CD8-positive, alpha-beta memory T cell (primary cell): Measurements from ENCODE around the gene CHST11. TPM values are rescaled to one million over a fixed set of nuclear protein-coding genes. Genes with fewer than 3 reads are reported as not detected.
"Not testable (repeated sequence)": the region's sequence is repeated elsewhere in the genome, so short reads cannot be mapped to it uniquely, and the experiment has no call there.

Source experiments
- CTCF ChIA-PET: fragments of 350-600 bp; sonication (Branson Sonifier 250); formaldehyde crosslinking; loops from one replicate; lab custom pipeline; 2021; ENCODE audit warnings: antibody characterized with exemption; lab: Charles Lee
- POLR2A ChIA-PET: fragments of 350-600 bp; sonication (Branson Sonifier 250); formaldehyde crosslinking; loops from one replicate; lab custom pipeline; 2021; ENCODE audit warnings: antibody characterized with exemption; lab: Charles Lee
- DNase-seq, 5 donors: peaks; one replicate each; pipeline versions ENCODE4 v3.0.0 to v3.0.0-alpha.2; 2020 to 2022; ENCODE audit warnings: mixed read lengths in 1 of 5
- H3K27ac ChIP-seq: one replicate; pipeline ENCODE4 v1.7.0; 2013; ENCODE audit warnings: low read depth, mild to moderate bottlenecking, low read length, moderate library complexity
- H3K27me3 ChIP-seq: 2 replicates; pipeline ENCODE4 v1.7.0; 2013; ENCODE audit warnings: low read length, mild to moderate bottlenecking; ENCODE audit not compliant: insufficient read depth, poor library complexity, severe bottlenecking
- H3K36me3 ChIP-seq: 2 replicates; pipeline ENCODE4 v1.7.0; 2013; ENCODE audit warnings: mild to moderate bottlenecking, low read length, moderate library complexity; ENCODE audit not compliant: insufficient read depth
- H3K4me1 ChIP-seq: 2 replicates; pipeline ENCODE4 v1.7.0; 2013; ENCODE audit warnings: mild to moderate bottlenecking, low read length, moderate library complexity; ENCODE audit not compliant: insufficient read depth
- H3K4me3 ChIP-seq: 2 replicates; pipeline ENCODE4 v1.7.0; 2013; ENCODE audit warnings: mild to moderate bottlenecking, low read length
- H3K9me3 ChIP-seq: 2 replicates; pipeline ENCODE4 v1.7.0; 2013; ENCODE audit warnings: mild to moderate bottlenecking, low read length
- H3K27ac Mint-ChIP-seq, 8 donors: one replicate each; pipeline ENCODE4 v1.8.0; 2020 to 2021; ENCODE audit warnings: mixed read lengths in 8 of 8, mild to moderate bottlenecking in 6 of 8, inconsistent platforms in 3 of 8, moderate library complexity in 3 of 8
- H3K27me3 Mint-ChIP-seq, 2 donors: one replicate each; pipeline ENCODE4 v1.8.0; 2020 to 2021; ENCODE audit warnings: mixed read lengths in 2 of 2, mild to moderate bottlenecking in 1 of 2, moderate library complexity in 1 of 2
- H3K36me3 Mint-ChIP-seq, 3 donors: one replicate each; pipeline ENCODE4 v1.8.0; 2020 to 2021; ENCODE audit warnings: mixed read lengths in 3 of 3, inconsistent platforms in 1 of 3, mild to moderate bottlenecking in 1 of 3
- H3K4me1 Mint-ChIP-seq, 3 donors: one replicate each; pipeline ENCODE4 v1.8.0; 2020 to 2021; ENCODE audit warnings: mixed read lengths in 3 of 3, inconsistent platforms in 1 of 3, mild to moderate bottlenecking in 1 of 3
- H3K4me3 Mint-ChIP-seq, 7 donors: one replicate each; pipeline ENCODE4 v1.8.0; 2020 to 2021; ENCODE audit warnings: mixed read lengths in 7 of 7, mild to moderate bottlenecking in 6 of 7, moderate library complexity in 4 of 7, inconsistent platforms in 2 of 7
- H3K9me3 Mint-ChIP-seq, 5 donors: one replicate each; pipeline ENCODE4 v1.8.0; 2020 to 2022; ENCODE audit warnings: mixed read lengths in 5 of 5, mild to moderate bottlenecking in 3 of 5, moderate library complexity in 2 of 5, inconsistent platforms in 1 of 5
- polyA plus RNA-seq: library from polyadenylated mRNA; unstranded; fragments of 300-500 nt; fragmentation: Illumina TruSeq; gene quantifications from one replicate; pipeline ENCODE4 v1.2.3, GENCODE V29; 2021
- total RNA-seq, 2 experiments: library from RNA; stranded (reverse); gene quantifications; one replicate each; pipeline ENCODE4 v1.2.3, GENCODE V29; 2021

Gene CHST11
- total and polyA plus RNA-seq, 3 experiments from 2014 or later, result 47.8 to 76.8 (median 51.5) TPM

GRCh38 chr12:104609445-104609844 lies 152.7 kb downstream of the CHST11 start:
- H3K27ac ChIP-seq, result no peak overlapping the region
- no peaks in the 10 kb centered on the region for H3K36me3 ChIP-seq
- no peaks in the 10 kb centered on the region for H3K9me3 ChIP-seq
- H3K36me3 Mint-ChIP-seq, result peaks cover 0 to 34% (median 9%) of the 10 kb centered on the region in 3 donors
- peaks cover 69 to 90% (median 84%) of the 10 kb centered on the region in 3 donors for H3K4me1 Mint-ChIP-seq
- H3K27me3 Mint-ChIP-seq, result no peaks in the 10 kb centered on the region
- H3K27ac Mint-ChIP-seq, result peak overlapping the region in 4 of 8 donors; percentile 8 to 64 (median 38)
- CTCF ChIA-PET, result interaction anchor here (1.2 kb wide), 1 partner anchor 151 kb away, joined by 6 read pairs; no protein-coding TSS in a partner anchor
- H3K27me3 ChIP-seq, result no peaks in the 10 kb centered on the region
- POLR2A ChIA-PET, result no interaction called here
- no peak for DNase-seq
- H3K4me3 ChIP-seq, result no peak overlapping the region
- H3K4me1 ChIP-seq, result peaks cover 6% of the 10 kb centered on the region
- peak overlapping the region in 1 of 7 donors; percentile 6 for H3K4me3 Mint-ChIP-seq
- no peaks in the 10 kb centered on the region for H3K9me3 Mint-ChIP-seq

GRCh38 chr12:104610513-104611235 lies 153.9 kb downstream of the CHST11 start:
- POLR2A ChIA-PET, result no interaction called here
- no peaks in the 10 kb centered on the region for H3K9me3 ChIP-seq
- H3K9me3 Mint-ChIP-seq, result no peaks in the 10 kb centered on the region

GRCh38 chr12:104611671-104612070 lies 154.9 kb downstream of the CHST11 start:
- Mint-ChIP-seq H3K9me3 (no peaks in the 10 kb centered on the region), H3K27ac (peak overlapping the region in 4 of 8 donors; percentile 3 to 80 (median 61)), H3K4me1 (peaks cover 64 to 87% (median 79%) of the 10 kb centered on the region in 3 donors), H3K27me3 (no peaks in the 10 kb centered on the region), H3K4me3 (no peak overlapping the region), H3K36me3 (peaks cover 0 to 33% (median 8%) of the 10 kb centered on the region in 3 donors)
- Histone ChIP-seq H3K9me3 (no peaks in the 10 kb centered on the region), H3K4me1 (no peaks in the 10 kb centered on the region), H3K27me3 (no peaks in the 10 kb centered on the region), H3K36me3 (no peaks in the 10 kb centered on the region), H3K4me3 (no peak overlapping the region), H3K27ac (no peak overlapping the region)
- DNase-seq, result no peak
- ChIA-PET CTCF (no interaction called here), POLR2A (no interaction called here)

More at GRCh38 chr12:104610513-104611235, 153.9 kb downstream of the CHST11 start:
- Mint-ChIP-seq H3K27me3 (no peaks in the 10 kb centered on the region), H3K27ac (peak overlapping the region in 1 of 8 donors; percentile 48), H3K36me3 (peaks cover 0 to 33% (median 10%) of the 10 kb centered on the region in 3 donors), H3K4me1 (peaks cover 66 to 89% (median 81%) of the 10 kb centered on the region in 3 donors), H3K4me3 (peak overlapping the region in 1 of 7 donors; percentile 41)
- Histone ChIP-seq H3K27me3 (no peaks in the 10 kb centered on the region), H3K27ac (no peak overlapping the region), H3K36me3 (no peaks in the 10 kb centered on the region), H3K4me3 (no peak overlapping the region), H3K4me1 (no peaks in the 10 kb centered on the region)
- CTCF ChIA-PET, result interaction anchor here (1.2 kb wide), 1 partner anchor 152 kb away, joined by 6 read pairs; no protein-coding TSS in a partner anchor
- DNase-seq, result no peak

- DNase-seq, H3K27me3 Mint-ChIP-seq, H3K9me3 ChIP-seq, H3K9me3 Mint-ChIP-seq, POLR2A ChIA-PET, H3K36me3 ChIP-seq, H3K27ac ChIP-seq, H3K27me3 ChIP-seq, CTCF ChIA-PET, H3K4me3 ChIP-seq, H3K4me1 ChIP-seq, H3K4me3 Mint-ChIP-seq: not testable (repeated sequence)
- H3K36me3 Mint-ChIP-seq, result peaks cover 0 to 26% (median 6%) of the 10 kb centered on the region in 3 donors
- peak overlapping the region in 3 of 8 donors; percentile 13 to 63 (median 32) for H3K27ac Mint-ChIP-seq
- H3K4me1 Mint-ChIP-seq, result peaks cover 53 to 84% (median 75%) of the 10 kb centered on the region in 3 donors
Observed at GRCh38 chr12:104613372-104613771, 156.6 kb downstream of the CHST11 start.

GRCh38 chr12:104615048-104615561 lies 158.4 kb downstream of the CHST11 start:
- no peak overlapping the region for H3K4me3 Mint-ChIP-seq
- no peak overlapping the region for H3K27ac ChIP-seq
- H3K4me3 ChIP-seq, result no peak overlapping the region
- ChIA-PET CTCF (no interaction called here), POLR2A (no interaction called here)
- peaks cover 50 to 84% (median 73%) of the 10 kb centered on the region in 3 donors for H3K4me1 Mint-ChIP-seq
- H3K27me3 Mint-ChIP-seq, result no peaks in the 10 kb centered on the region
- H3K27me3 ChIP-seq, result no peaks in the 10 kb centered on the region
- no peak for DNase-seq
- peaks cover 0 to 30% (median 4%) of the 10 kb centered on the region in 3 donors for H3K36me3 Mint-ChIP-seq
- H3K36me3 ChIP-seq, result no peaks in the 10 kb centered on the region
- H3K27ac Mint-ChIP-seq, result peak overlapping the region in 3 of 8 donors; percentile 32 to 43 (median 37)
- no peaks in the 10 kb centered on the region for H3K9me3 Mint-ChIP-seq
- no peaks in the 10 kb centered on the region for H3K4me1 ChIP-seq
- H3K9me3 ChIP-seq, result no peaks in the 10 kb centered on the region

GRCh38 chr12:104618691-104619090 lies 161.9 kb downstream of the CHST11 start:
- DNase-seq, result no peak
- ChIA-PET POLR2A (no interaction called here), CTCF (no interaction called here)
- no peaks in the 10 kb centered on the region for H3K4me1 ChIP-seq
- H3K36me3 ChIP-seq, result no peaks in the 10 kb centered on the region
- Mint-ChIP-seq H3K36me3 (peaks cover 0 to 27% (median 4%) of the 10 kb centered on the region in 3 donors), H3K4me1 (peaks cover 48 to 85% (median 75%) of the 10 kb centered on the region in 3 donors), H3K9me3 (no peaks in the 10 kb centered on the region), H3K27ac (peak overlapping the region in 2 of 8 donors; percentile 23 to 77), H3K4me3 (no peak overlapping the region), H3K27me3 (no peaks in the 10 kb centered on the region)
- no peaks in the 10 kb centered on the region for H3K27me3 ChIP-seq
- H3K27ac ChIP-seq, result no peak overlapping the region
- no peak overlapping the region for H3K4me3 ChIP-seq
- H3K9me3 ChIP-seq, result no peaks in the 10 kb centered on the region

GRCh38 chr12:104619305-104619704 lies 162.6 kb downstream of the CHST11 start:
- Mint-ChIP-seq H3K4me3 (no peak overlapping the region), H3K27me3 (no peaks in the 10 kb centered on the region), H3K4me1 (peaks cover 54 to 88% (median 78%) of the 10 kb centered on the region in 3 donors), H3K27ac (peak overlapping the region in 1 of 8 donors; percentile 17), H3K9me3 (no peaks in the 10 kb centered on the region), H3K36me3 (peaks cover 0 to 27% (median 4%) of the 10 kb centered on the region in 3 donors)
- no peaks in the 10 kb centered on the region for H3K4me1 ChIP-seq
- no peak overlapping the region for H3K4me3 ChIP-seq
- no peak overlapping the region for H3K27ac ChIP-seq
- CTCF ChIA-PET, result no interaction called here
- no peaks in the 10 kb centered on the region for H3K36me3 ChIP-seq
- POLR2A ChIA-PET, result no interaction called here
- DNase-seq, result no peak
- no peaks in the 10 kb centered on the region for H3K27me3 ChIP-seq
- no peaks in the 10 kb centered on the region for H3K9me3 ChIP-seq
